T-helper 2 cell (primary cell): Measurements from ENCODE around the gene SEL1L.
"Not testable (repeated sequence)": the region's sequence is repeated elsewhere in the genome, so short reads cannot be mapped to it uniquely, and the experiment has no call there.

Experiments
- DNase-seq, 5 experiments: peaks; one replicate each; pipeline versions ENCODE4 v3.0.0 to v3.0.0-alpha.2; 2012 to 2022

SEL1L gene

GRCh38 chr14:81523616-81524015 lies 10.0 kb downstream of the SEL1L start:
- DNase-seq: peak in 1 of 5 experiments; percentile 78

GRCh38 chr14:81523016-81523415 lies 10.6 kb downstream of the SEL1L start:
- no peak for DNase-seq

GRCh38 chr14:81521356-81521755 lies 12.3 kb downstream of the SEL1L start:
- DNase-seq: no peak

GRCh38 chr14:81519200-81520011 lies 14.2 kb downstream of the SEL1L start:
- DNase-seq: peak in 1 of 5 experiments; percentile 74

GRCh38 chr14:81517798-81518398 lies 15.8 kb downstream of the SEL1L start:
- DNase-seq: no peak

GRCh38 chr14:81516986-81517797 lies 16.5 kb downstream of the SEL1L start:
- no peak for DNase-seq

GRCh38 chr14:81515927-81516326 lies 17.7 kb downstream of the SEL1L start:
- DNase-seq: not testable (repeated sequence)

GRCh38 chr14:81512826-81513225 lies 20.8 kb downstream of the SEL1L start:
- not testable (repeated sequence) for DNase-seq

GRCh38 chr14:81511111-81511904 lies 22.3 kb downstream of the SEL1L start:
- no peak for DNase-seq

- no peak for DNase-seq
Observed at GRCh38 chr14:81509838-81510452, 23.7 kb downstream of the SEL1L start.

- no peak for DNase-seq
Observed at GRCh38 chr14:81509321-81509720, 24.3 kb downstream of the SEL1L start.

- no peak for DNase-seq
Observed at GRCh38 chr14:81506487-81506886, 27.2 kb downstream of the SEL1L start.

GRCh38 chr14:81504864-81505263 lies 28.8 kb downstream of the SEL1L start:
- DNase-seq: no peak

- DNase-seq: no peak
Observed at GRCh38 chr14:81485781-81486180, 47.9 kb downstream of the SEL1L start.

GRCh38 chr14:81485372-81485771 lies 48.3 kb downstream of the SEL1L start:
- DNase-seq: peak in 1 of 5 experiments; percentile 24

GRCh38 chr14:81484120-81484519 lies 49.5 kb downstream of the SEL1L start:
- no peak for DNase-seq

- peak in 1 of 5 experiments; percentile 21 for DNase-seq
Observed at GRCh38 chr14:81480741-81481140, 52.9 kb downstream of the SEL1L start.

GRCh38 chr14:81478446-81478845 lies 55.2 kb downstream of the SEL1L start:
- DNase-seq: no peak

GRCh38 chr14:81476816-81477215 lies 56.8 kb downstream of the SEL1L start:
- DNase-seq: no peak

- DNase-seq: peak in 1 of 5 experiments; percentile 22
Observed at GRCh38 chr14:81474685-81475324, 58.8 kb downstream of the SEL1L start.

GRCh38 chr14:81474148-81474492 lies 59.5 kb downstream of the SEL1L start:
- peak in 2 of 5 experiments; percentile 7 to 86 for DNase-seq
